ENCODE data around the gene COBL.

Gene COBL

DNA sequence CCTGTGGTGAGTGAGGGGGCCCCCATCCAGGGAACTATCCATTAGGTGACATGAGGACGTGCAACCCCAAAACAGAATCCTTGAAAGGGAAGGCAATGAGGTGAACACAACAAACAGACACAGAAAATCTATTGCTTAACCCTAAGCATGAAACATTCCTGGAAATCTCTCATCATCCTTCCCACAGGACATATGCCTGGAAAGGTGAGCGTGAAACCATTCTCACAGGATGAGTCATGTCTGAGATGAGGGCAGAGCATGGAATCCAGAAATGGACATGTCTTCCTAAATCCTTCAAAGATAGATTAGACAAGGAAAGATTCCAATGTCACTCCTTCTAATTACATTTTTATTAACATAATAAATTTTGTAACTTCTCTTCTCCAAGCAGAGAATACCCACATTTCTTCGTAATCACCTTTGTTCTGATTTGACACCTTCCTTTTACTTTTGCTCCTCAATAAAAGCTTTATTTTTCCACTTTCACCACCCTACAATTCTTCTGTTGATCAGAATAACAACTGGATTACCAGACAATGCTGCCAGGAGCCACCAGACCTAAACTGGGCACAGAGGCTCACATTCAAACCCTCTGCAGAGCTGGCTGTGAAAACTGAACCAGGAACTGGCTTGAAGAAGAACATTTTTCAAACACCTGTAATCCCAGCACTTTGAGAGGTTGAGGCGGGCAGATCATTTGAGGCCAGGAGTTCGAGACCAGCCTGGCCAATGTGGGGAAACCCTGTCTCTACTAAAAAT is 67.2 kb downstream of the COBL start:
- peak; percentile 6 for DNase-seq

DNA sequence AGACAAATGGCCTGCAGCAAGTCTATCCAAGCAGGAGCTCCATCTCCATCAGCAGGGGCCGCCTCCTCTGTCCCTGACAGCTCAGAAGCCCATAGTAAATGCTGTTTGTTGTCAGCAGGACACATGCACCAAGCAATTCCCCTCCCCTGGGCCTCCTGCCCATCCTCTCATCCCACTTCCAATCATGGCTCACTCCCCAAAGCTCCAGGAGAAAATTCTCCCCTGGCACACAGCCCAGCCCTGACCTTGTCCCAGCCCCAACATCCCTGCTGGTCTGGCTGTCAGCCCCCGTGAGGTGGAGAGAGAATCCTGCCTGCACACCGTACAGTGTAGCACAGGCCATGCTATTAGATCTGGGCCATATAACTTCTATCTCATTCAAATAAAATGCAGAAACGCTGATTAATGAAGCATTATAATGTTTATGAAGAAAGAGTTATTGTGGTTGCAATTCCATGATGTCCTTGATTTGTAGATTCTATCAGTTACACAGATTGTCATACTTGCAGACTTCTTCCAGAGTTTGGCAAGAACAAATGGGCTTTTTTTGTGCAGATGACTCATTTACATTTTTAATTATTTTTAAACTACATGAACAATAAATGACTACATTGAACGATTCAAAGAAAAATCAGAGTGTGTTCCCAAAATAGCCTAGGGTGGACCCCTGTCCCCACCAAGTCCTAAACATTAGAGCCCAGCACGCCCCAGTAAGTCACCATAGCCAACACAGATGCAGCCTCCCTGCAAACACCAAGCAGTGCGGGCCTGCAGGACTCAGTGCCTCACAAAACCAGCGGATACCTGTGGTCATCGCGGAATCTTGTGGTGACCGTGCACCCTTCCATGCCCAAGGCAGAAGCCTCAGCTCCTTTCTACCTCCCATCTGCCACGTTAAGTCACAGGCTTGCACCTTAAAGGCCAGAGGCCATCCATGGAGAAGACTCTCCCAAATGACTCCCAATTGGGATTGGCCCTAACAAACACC is 70.1 kb downstream of the COBL start:
- peak; percentile 7 for DNase-seq

DNA sequence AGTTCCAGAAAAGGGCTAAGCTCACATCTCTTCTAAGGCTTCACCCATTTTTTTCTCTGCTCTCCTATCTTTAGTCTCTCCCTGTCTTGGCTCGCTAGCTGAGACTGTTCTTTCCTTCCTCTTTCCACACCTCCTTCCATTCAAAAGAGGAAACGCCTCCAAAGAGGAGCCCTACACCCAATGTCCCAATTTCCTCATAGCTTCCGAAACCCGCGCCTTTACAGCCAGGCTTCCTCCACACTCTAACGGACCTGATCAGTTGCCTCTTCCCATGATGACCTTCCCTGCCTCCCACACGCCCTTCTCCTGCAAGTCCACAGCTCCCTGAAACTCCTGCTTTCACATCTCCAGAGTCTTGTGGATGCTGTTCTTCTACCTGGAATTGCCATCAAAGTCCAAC is 71.7 kb downstream of the COBL start:
- DNase-seq: no peak

DNA sequence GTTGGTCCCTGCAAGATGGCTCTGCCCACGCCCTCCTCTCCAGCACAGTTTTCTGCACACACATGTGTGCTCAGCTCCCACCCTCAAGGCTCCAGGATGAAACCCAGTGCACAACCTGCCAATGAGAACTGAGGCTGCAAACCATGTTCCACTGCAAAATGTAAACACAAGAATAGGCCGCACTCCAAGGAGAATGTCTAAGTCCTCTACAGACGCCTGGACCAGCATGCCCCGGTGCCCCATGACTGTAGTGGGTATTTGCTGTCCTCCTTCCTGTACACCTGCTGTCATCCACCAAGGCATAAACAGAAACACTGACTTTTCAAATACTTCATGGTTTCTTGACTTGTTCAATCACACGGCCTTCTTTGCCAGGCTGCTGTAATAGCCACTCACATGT is 72.6 kb downstream of the COBL start:
- no peak for DNase-seq

DNA sequence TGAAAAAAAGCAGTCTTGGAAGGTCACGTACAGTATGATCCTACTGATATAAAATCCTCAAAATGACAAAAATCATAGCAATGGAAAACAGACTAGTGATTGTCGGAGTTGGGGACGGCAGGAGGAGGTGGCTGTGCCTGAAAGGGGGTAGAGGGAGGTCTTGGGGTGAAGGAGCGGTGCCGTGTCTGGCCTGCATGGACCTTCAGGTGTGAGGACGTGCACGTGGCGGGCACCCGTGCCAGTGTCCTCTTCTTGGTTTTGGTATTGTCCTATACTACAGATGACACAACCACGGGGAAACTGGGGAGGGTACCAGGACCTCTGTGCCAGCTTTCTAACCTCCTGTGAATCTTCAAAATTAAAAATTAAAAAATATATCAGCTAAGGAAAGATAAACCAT is 73.0 kb downstream of the COBL start:
- DNase-seq: no peak

DNA sequence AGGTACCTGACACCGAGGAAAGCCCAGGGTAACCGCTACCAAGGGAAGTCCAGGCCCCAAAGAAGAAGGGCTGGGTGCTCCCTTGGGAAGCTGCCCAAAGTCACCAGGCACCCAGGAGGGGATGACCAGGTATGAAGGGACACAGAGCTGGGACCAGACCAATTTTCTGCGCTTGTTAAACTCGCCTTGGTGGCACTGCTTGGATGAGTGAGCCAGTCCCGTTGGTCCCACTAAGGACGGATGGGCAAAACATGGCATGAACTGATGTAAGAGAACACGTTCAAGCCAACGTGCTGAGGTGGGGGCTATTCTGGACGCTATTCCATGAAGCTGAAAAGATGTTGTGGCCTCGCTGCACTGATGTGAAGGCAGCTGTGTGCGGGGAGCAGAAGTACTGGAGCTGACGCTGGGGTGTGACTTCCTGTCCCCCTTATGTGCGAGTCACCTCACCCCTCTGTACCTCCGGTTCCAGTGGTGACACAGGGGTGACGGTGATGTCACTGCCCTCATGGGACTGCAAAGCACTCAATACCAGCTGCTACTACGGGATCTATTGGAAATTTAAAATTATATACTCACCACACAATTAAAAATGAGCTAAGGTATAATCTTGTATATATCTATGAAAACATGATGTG is 73.6 kb downstream of the COBL start:
- DNase-seq: no peak

DNA sequence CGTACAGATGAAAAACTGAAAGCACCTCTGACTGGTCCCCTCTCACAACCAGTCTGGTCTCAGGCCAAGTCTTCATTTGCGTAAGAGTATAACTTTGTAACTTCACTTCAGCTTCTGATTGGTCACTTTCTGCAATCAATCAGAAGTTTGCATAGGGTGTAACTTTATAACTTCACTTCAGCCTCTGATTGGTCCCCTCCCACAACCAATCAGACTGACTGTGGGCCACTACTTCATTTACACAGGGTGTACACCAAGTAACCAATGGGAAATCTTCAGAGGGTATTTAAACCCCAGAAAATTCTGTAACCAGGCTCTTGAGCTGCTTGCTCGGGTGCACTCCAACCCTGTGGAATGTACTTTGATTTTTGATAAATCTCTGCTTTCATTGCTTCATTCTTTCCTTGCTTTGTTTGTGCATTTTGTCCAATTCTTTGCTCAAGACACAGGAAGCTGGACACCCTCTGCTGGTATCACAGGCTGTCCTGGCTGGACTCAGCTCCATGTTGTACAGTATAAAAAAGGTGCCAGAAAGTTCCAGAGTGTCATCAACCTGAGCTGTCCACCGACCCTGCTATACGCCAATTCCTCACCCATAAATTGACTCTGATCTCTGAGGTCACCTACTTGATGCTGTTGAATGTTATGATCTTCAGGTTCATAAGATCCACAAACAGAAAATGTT is 74.5 kb downstream of the COBL start:
- DNase-seq: no peak

DNA sequence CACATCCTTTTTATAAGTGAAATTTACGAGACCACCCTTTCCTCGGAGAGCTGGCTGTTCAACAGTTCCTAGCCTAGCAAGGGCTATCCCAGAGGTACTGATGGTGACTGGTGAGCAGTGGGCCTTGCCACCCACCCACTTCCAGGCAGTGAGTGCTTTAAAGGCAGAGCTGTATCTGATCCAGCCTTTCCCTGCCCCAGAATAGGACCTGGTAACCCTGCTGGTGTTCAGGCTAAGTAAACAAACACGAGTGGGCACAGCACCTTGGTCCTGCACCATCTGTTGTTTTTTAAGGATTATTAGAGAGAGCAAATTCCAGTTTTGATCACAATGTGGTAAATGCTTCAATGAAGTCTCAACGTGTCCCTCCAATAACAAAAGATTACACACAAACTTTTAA is 75.7 kb downstream of the COBL start:
- no peak for DNase-seq

DNA sequence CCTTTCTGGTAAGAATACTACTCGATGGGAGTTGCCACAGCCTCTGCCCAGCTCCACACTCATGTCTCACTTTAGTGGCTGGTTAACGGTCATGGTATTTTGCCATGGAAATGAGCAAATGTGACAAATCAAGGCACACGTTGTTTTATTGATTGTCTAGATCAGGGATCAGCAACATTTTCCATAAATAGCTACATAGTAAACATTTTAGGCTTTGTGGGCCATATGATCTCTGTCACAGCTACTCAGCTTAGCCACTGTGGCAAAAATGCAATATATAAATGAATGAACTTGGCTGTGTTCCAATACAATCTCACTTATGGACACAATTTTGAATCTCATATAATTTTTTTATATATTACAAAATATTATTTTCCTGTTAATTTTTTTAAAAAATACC is 76.9 kb downstream of the COBL start:
- no peak for DNase-seq

DNA sequence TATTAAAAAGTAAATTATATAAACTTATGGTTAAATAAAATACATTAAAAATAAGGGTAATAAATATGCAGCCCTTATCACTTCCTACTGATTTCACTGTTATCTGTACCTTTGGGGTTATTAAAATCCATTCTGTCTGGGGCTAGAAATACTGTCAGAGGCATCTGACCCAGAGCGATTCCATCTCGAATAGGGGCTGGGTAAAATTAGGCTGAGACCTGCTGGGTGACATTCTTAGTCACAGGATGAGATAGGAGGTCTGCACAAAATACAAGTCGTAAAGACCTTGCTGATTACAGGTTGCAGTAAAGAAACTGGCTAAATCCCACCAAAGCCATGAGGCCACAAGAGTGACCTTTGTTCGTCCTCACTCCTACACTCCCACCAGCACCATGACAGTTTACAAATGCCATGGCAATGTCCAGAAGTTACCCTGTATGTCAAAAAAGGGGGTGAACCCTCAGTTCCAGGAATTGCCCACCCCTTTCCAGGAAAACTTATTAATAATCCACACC is 77.6 kb downstream of the COBL start:
- no peak for DNase-seq

DNA sequence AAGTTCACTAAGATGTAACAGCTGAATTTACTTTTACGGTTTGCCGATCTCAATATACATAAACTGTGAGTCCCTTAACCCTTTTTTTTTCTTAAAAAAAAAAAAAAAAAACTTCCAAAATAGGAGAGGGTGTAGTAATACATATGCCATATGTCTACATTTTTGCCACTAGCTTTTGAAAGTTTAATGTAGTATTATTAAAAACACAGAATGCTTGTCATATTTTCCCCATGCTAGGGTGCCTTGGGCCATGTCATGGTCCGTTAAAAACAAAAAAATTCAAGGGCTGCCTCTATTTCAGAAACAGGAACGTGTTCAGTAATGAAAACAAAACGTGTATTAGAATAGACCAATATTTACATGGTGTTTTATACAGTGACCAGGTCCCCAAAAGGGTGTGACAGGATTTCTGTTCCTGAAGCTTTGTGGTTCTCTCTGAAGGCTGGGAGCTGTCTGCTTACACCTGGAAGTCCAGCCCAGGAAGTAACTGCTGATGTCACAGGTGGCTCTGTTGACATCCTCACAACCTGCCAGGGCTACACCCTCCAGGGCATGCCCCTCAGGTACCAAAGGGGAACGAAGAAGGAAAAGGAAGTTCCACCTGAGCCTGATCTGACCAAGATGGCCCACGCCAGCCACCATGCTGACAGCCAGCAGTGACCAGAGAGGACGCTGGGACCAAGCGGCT is 79.0 kb downstream of the COBL start:
- no peak for DNase-seq

DNA sequence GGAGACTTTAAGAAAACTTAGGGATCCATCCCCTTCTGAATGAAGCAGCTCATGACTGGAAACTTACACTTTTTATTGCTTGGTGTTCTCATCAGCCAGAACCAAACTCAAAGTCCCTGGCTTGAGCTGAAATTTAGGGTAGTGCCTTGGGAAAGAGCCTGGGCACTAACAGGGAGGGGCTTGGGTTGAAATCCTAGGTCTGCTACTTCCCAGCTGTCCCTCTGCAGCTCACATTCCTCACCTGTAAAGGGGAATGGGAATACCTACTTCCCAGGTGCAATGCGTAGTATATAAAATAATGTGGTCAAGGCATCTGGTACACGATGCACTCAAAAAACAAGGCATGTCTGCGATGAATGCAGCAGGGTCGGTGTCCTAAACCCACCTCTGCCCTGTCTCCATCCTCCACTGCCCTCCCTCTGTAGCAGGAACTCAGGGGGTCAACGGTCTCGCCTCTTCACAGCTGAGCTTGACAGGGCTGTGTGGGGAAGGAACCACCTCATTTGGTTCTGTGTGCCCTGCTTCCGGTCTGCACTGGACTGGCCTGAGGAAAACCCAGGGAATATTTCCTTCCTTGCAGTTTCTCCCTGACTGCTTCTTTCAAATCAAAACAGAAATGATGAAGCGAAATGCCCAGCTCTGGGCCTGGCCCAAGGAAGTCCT is 80.0 kb downstream of the COBL start:
- DNase-seq: no peak

DNA sequence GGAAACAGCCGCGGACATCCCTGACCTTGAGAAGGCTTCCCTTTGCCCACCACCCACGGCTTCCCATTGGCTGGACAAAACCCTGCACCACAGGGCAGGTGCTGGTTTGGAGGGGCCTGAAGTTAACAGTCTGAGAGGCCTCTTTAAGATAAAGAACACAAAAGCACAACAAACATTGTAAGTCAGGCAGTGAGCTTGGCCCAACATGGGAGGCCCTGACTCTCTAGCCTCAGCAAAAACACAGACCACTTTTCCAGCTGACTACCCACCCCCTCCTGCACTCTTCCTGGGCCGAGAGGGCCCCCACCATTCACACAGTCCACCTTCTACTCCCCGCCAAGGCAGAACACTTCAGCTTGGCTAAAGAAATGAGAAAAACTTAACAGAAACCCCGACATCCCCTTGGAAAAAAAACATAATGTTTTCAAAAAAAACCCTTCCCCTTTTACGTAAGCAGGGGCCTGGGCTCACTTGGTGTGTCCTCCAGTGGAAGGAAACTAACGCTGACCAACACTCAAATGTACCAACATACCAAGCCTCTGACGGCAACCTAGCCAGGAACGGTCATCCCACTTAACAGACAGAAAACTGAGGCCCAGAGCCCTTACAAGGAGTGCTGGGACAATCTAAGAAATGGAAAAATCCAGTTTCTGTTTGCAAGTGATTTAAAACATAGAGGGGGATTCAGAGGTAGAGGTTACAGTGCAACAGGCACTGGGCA is 80.9 kb downstream of the COBL start:
- no peak for DNase-seq

DNA sequence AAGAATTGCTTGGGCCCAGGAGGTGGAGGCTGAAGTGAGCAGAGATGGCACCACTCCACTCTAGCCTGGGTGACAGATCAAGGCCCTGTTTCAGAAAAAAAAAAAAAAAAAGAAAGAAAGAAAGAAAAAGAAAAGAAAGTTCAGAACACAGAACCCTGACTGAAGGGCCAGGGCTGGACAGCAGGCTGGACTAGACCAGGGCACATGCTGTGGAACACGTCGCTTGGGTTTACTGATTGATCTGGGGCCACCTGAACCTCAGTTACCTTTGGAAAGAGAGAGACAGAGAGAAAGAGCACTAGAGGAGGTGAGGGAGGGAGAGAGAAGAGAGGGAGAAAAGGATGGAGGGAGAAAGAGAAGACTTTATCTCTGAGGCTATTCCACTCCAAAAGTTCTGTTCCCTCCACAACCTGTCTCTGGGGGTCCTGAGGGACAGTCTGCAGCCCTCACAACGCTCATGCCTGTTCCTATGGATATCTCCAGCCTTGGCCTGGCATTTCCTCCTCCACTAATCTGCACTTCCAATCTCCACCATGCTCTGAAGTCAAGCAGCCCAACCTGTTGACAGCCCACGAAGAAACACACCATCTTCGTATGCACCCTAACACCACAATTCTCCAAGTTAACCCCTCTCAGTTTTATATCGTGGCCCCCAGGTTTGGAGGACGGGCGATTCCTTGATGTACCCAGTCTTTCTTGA is 81.8 kb downstream of the COBL start:
- DNase-seq: no peak

DNA sequence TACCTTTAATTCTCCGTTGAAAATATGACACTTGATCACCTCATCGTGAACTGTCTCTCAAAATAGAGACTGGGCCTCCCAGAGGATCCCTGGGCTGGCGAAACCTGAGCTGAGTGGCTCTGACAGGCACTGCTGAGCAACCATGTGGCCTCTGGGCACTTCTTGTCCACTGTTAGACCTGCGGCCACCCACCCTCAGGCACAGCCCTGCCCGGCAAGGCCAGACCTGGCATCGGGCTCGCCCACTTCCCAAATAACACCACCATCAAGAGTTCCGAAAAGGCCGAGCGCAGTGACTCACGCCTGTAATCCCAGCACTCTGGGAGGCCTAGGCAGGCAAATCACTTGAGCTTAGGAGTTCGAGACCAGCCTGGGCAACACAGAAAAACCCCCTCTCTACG is 82.5 kb downstream of the COBL start:
- no peak for DNase-seq

DNA sequence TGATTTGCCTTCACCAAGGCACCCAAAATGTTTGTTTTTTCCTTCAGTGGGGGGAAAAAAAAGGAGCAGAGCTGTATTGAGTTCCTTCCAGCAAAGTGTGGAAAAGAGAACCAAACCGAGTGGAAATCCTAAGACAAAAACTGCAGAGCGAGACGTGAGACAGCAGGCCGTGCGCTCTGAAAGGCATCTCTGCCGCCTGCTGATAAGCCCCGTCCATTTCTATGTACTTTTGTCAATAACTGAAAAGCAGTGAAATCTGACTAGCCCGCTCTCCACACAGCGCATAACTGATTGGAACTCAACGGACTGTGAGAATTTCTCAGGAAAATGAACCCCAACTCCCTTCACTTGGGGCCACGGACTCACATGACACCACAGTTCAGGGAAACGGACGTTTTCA is 83.2 kb downstream of the COBL start:
- no peak for DNase-seq

DNA sequence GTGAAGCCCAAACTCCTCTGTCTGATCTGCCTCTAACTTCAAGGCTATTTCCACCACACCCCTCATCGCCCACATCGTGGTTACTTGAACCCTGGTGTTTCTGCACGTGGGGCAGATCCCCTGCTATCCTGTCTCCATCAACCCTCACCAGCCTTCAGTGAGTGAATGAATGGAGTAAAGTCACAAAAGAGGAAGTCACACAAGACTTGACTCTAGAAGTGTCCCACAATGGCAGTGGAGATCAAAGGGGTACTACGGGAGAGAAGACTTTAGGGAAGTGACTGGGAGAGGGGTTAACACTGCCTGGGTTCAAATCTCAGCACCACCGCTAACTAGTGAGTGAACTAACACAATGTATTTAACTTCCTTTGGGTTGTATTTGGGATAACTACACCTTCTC is 85.9 kb downstream of the COBL start:
- DNase-seq: no peak

DNA sequence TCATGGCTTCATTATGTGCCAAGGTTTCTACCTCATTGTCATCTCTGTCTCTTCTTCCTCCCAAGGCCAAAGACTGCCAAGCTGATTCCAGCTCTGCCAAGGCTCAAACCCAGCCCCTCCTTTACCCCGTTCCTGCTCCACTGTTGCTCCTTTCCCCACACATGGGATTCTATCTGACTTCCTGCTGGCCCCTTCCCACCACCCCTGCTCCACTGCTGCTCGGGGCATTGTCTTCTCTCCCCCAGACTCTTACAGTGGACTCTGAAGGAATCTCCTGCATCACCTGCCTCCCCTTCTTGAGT is 86.3 kb downstream of the COBL start:
- no peak for DNase-seq

DNA sequence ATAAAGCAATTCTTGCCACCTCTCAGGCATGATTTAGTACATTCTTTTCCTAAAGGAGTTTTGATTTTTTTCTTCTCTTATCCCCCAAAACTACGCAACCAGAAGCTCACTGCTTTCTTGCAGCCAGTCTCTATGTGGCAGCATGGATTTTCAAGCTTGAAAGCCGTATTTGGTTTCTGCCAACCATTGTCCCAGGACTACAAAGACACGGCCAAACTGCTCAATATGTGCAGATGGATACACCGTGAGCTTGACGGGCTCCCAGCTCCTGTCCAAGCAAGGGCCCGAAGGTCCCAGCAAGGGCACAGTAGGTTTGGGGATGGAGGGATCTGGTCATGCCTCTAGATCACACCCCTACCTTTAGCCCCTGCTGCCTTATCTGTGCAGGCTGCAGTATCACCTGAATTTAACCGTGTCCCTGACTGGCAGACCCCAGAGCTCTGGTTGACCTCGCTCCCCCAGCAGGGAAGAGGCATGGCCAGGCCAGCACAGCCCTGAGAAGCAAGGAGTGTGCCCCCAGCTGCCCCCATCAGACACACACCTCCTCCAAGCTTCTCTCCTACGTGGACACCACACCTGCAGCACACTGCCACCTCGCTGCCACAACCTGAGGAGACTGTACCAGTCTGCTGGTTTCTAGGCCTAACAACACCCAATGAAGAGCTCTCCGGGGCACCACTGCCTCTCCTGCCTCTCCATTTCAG is 86.8 kb downstream of the COBL start:
- DNase-seq: no peak

DNA sequence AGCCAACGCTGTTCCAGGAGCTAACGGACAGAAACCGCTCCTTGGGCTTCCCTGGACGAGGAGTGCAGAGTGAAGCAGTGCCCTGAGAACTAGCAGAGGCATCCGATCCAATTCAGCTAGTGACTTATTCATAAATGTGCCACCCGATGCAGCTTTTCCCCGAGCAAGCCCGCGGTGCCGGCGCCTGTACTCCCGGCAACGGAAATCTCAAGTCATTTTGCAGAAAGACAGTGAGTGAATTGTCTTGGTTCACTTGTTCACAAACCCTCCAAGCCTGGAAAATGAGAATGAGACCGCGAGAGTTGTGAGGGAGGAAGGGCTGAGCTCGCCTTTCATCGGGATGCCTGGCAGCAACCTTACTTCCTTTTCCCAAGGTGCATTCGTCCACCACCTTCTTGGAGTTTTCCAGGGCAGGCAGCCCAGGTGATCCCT is 87.5 kb downstream of the COBL start:
- DNase-seq: no peak

Measured in fibroblast of skin of right biceps (primary cell).